ENCODE measurements around the gene SEMA3F. TPM values are rescaled to one million over a fixed set of nuclear protein-coding genes. Genes with fewer than 3 reads are reported as not detected.

SEMA3F gene
- total RNA-seq, 6 donors from 2014 or later: 4.2 to 76.0 (median 27.5) TPM

DNA sequence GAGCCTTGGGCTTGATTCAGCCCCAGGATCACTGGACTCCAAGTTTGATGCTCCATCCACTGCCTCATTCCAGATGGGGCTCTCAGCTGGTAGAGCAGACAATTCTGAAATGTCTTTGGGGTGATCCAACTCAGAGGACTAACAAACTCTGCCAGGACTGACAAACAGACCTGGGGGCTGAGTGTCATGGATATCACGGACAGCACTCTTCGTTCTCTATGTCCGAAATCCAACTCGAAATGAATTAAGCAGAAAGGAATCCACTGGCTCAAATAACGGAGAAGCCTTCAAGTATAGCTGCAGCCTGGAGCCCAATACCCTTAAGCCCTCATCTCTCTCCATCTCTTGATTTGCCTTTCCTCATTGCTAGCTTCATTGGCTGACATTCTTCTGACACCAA is 64.2 kb downstream of the SEMA3F start:
- no peak for TF ChIP-seq CTCF (IDR thresholded peaks at IDR 0.05)
- no peak for TF ChIP-seq POLR2A (IDR thresholded peaks at IDR 0.05)
- TF ChIP-seq EP300 (IDR thresholded peaks at IDR 0.05): no peak
- no peak for TF ChIP-seq POLR2AphosphoS5 (IDR thresholded peaks at IDR 0.05)
- no peak overlapping the region for H3K27ac ChIP-seq
- H3K36me3 ChIP-seq: no peaks in the 10 kb centered on the region
- no peaks in the 10 kb centered on the region for H3K9me3 ChIP-seq
- DNase-seq (no peak), ATAC-seq (ENCODE audit: low FRiP score in 2 of 2) (no peak)
- H3K27me3 ChIP-seq: no peaks in the 10 kb centered on the region
- no peak overlapping the region for H3K4me3 ChIP-seq
- no peaks in the 10 kb centered on the region for H3K4me1 ChIP-seq
- 87 to 89% methylated on average over 5 of the region's 5 CpGs for WGBS, 2 donors

DNA sequence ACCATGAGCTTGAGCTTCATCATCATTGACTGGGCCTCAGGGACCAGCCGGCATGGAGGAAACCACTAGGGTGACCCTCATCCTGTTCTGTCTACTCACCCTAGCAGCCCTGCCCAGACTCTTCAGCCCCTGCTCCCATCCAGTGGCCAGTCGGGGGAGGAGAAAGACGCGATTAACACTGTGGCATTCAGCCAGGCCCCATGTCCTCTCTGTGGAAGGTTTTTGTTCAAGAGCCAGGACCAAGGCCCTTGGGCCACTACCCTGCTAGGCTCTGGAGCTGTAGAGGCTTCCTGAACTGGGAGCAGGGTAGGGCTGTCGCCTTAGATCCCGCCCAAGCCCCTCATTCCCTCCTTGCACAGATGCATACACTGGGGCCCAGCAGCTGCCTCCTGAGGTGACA is 65.0 kb downstream of the SEMA3F start:
- H3K4me3 ChIP-seq: no peak overlapping the region
- H3K27me3 ChIP-seq: no peaks in the 10 kb centered on the region
- H3K9me3 ChIP-seq: no peaks in the 10 kb centered on the region
- no peaks in the 10 kb centered on the region for H3K36me3 ChIP-seq
- no peak for TF ChIP-seq CTCF (IDR thresholded peaks at IDR 0.05)
- no peak for TF ChIP-seq POLR2AphosphoS5 (IDR thresholded peaks at IDR 0.05)
- no peak for TF ChIP-seq EP300 (IDR thresholded peaks at IDR 0.05)
- TF ChIP-seq POLR2A (IDR thresholded peaks at IDR 0.05): no peak
- ATAC-seq (ENCODE audit: low FRiP score in 2 of 2) (no peak), DNase-seq (no peak)
- no peaks in the 10 kb centered on the region for H3K4me1 ChIP-seq
- H3K27ac ChIP-seq: no peak overlapping the region
- 54 to 73% methylated on average over 4 to 6 of the region's 6 CpGs for WGBS, 2 donors

- Histone ChIP-seq H3K27me3 (no peaks in the 10 kb centered on the region), H3K4me3 (no peak overlapping the region)
- WGBS, 2 donors: 58 to 76% methylated on average over 3 of the region's 4 CpGs
These were observed 65.9 kb downstream of the SEMA3F start for GRCh38 chr3:50221051-50221410.

DNA sequence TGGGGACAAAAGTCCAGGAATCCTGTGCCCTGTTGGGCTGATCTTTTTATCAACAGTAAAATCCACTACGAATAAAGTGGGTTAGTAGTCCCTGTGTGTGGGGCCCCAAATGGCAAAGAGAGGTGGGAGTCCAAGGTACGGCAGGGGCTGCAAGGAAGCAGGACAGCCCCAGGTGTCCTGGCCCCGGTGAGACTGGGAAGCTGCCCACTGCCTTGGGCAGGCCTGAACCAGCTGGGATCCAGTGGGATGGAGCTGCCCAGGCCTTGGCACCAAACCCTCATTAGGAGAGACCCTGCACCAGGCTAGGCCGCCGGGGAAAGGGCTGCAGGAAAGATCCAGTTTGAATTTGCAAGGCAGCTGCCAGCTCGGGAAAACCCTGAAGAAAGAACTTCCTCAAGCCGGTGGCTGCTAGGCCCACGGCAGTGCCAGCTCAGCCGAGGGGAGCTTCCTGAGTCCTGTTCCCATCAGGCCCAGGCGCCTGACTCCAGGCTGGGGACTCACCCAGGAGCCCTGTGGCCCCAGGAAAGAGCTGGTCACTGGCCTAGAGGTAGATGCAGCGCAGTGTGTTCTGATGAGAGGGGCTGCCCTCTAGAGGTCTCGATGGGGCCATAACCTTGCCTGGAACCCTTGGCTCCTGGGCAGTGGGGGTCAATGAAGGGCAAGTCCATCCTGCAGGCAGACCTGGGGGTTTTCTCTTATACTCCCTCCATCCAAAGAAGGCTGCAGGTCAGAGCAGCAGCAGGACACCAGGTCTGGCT is 66.5 kb downstream of the SEMA3F start:
- DNase-seq (no peak), ATAC-seq (ENCODE audit: low FRiP score in 2 of 2) (no peak)
- H3K27me3 ChIP-seq: no peaks in the 10 kb centered on the region
- H3K4me3 ChIP-seq: no peak overlapping the region
- H3K9me3 ChIP-seq: no peaks in the 10 kb centered on the region
- no peaks in the 10 kb centered on the region for H3K36me3 ChIP-seq
- H3K27ac ChIP-seq: no peak overlapping the region
- WGBS, 2 donors: 56 to 61% methylated on average over 3 to 12 of the region's 12 CpGs
- no peak for TF ChIP-seq EP300 (IDR thresholded peaks at IDR 0.05)
- TF ChIP-seq POLR2AphosphoS5 (IDR thresholded peaks at IDR 0.05): no peak
- TF ChIP-seq POLR2A (IDR thresholded peaks at IDR 0.05): no peak
- TF ChIP-seq CTCF (IDR thresholded peaks at IDR 0.05): no peak
- peaks cover 4 to 9% (median 6%) of the 10 kb centered on the region in 4 donors for H3K4me1 ChIP-seq

More at GRCh38 chr3:50221051-50221410, 65.9 kb downstream of the SEMA3F start:
- DNase-seq (no peak), ATAC-seq (ENCODE audit: low FRiP score in 2 of 2) (no peak)
- H3K4me1 ChIP-seq: peaks cover 0 to 4% (median under 1%) of the 10 kb centered on the region in 4 donors
- TF ChIP-seq POLR2AphosphoS5 (IDR thresholded peaks at IDR 0.05) (no peak), POLR2A (IDR thresholded peaks at IDR 0.05) (no peak), EP300 (IDR thresholded peaks at IDR 0.05) (no peak), CTCF (IDR thresholded peaks at IDR 0.05) (no peak)
- no peak overlapping the region for H3K27ac ChIP-seq
- no peaks in the 10 kb centered on the region for H3K9me3 ChIP-seq
- no peaks in the 10 kb centered on the region for H3K36me3 ChIP-seq

DNA sequence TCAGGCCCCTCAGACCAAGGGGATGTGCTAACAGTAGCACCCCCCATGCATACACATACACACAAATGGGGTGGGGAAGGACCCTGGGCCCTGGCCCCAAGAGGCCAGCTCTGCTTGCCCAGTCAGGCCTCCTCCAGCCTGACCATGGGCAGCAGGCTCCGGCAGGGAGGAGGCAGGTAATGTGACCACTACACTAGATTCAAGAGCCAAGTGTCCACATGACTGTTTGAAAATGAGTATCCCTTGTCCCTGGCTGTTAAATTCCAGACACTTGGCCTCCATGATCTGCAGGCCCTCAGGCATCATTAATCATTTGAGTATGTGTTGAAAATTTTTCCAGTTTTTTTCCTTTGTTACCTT is 67.0 kb downstream of the SEMA3F start:
- H3K36me3 ChIP-seq: no peaks in the 10 kb centered on the region
- DNase-seq (no peak), ATAC-seq (ENCODE audit: low FRiP score in 2 of 2) (no peak)
- H3K9me3 ChIP-seq: no peaks in the 10 kb centered on the region
- H3K27ac ChIP-seq: no peak overlapping the region
- H3K4me1 ChIP-seq: peaks cover 9 to 15% (median 12%) of the 10 kb centered on the region in 4 donors
- 75 to 100% methylated on average over 1 of the region's 1 CpG for WGBS, 2 donors
- H3K27me3 ChIP-seq: no peaks in the 10 kb centered on the region
- TF ChIP-seq POLR2AphosphoS5 (IDR thresholded peaks at IDR 0.05) (no peak), POLR2A (IDR thresholded peaks at IDR 0.05) (no peak), EP300 (IDR thresholded peaks at IDR 0.05) (no peak), CTCF (IDR thresholded peaks at IDR 0.05) (no peak)
- no peak overlapping the region for H3K4me3 ChIP-seq

Data from upper lobe of left lung (tissue), 6 donors.